ENCODE results near the gene GSDME.

GRCh38 chr7:24767878-24768569 lies 10.8 kb upstream of the GSDME start:
- TF ChIP-seq CTCF (IDR thresholded peaks at IDR 0.05), result no peak
- no peak for TF ChIP-seq POLR2A (IDR thresholded peaks at IDR 0.05)
